NCI-H1105 (cell line): ENCODE results near the gene ANGPTL2.

Source experiments
- DNase-seq: peaks from one replicate; lab custom pipeline; 2025; lab: John Stamatoyannopoulos, UW

The ANGPTL2 gene

DNA sequence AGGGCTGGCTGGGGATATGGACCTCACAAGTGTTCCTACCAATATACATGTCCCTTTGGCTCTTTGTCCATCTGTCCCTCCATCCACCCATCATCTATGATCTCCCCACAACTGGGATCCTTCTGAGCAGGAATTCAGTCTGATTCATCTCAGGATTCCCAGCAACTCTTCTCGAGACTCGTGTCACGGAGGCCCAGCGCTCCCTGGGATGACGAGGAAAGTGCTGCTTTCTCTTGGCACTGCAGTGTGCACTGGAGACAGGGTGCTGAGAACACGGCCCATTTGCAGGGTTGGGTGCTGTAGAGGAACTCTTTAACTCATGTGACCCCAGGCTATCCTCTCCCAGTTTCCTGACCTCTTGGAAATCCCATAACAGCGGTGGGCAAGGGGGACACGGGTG, 72.9 kb downstream of the ANGPTL2 start:
- DNase-seq: no peak

DNA sequence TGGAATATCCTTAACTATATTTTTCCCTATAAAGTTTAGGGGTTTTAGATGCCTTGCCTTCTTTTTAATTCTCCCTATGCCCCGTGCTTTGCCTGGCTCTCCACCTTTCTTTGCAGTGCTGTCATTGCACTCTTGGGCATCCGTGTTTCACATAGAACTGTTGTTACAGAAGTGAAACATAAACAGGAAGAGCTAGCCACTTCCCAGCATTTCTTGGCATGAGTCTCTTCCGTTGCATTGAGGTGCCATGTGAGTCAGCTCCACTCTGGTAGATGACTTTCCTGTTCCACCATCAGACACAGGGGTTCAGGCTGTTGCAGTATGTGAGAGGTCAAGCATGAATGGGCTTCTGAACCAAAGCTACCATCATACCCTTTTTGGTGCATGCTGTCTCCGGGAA, 73.4 kb downstream of the ANGPTL2 start:
- DNase-seq: no peak

DNA sequence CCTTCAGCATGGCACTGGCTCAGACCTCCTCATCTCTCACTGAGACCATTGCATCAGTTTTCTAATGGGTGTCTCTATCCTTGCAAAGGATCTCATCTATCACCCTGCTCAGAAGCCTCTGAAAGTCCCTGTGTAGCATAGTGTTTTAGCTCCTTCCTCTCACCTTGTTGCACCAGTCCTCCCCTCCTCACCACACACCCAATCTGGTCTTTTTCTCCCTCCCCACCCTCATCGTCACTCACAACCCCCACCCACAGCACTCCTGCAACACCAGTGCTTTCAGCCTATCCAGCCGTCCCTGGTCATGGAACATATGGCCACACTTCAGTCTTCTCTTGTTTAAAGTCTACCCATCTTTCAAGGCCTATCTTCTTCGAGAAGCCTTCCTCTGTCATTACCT, 74.5 kb downstream of the ANGPTL2 start:
- DNase-seq: no peak

DNA sequence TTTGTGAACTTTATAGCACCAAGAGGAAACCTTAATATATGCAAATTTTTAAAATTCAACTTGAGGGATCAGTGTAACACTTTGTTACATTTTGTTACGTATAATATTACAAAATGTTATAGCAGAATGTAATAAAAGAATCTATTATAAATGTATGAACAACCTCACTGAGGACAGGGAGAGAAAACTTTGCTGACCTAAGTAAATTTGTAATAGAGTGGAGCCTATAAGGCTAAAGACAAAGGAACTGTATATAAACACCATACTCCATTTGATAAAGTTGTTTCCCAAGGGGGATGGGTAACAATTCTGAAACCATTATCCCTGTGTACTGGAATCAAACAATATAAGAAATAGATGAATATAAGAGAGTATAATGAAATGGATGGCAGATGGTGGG, 77.3 kb downstream of the ANGPTL2 start:
- no peak for DNase-seq

DNA sequence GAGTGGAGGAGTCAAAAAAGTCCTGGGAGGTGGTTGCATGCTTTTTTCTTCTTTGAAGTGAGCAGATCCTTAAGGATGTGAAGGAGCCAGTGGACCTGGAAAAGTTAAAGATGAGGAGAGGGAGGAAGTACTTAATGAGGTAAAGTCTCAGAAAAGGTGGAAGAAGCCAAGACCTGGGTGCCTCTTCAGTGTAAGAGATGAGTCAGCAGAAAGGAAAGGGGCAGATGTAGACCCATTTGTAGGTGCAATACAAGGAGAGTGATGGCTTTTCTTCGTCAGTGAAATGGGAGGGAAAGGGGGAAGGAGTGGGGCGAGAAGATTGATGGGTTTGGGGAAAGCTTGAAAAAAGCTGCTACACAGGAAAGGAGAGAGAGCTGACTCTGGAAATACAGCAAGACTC, 82.9 kb downstream of the ANGPTL2 start:
- DNase-seq: no peak

DNA sequence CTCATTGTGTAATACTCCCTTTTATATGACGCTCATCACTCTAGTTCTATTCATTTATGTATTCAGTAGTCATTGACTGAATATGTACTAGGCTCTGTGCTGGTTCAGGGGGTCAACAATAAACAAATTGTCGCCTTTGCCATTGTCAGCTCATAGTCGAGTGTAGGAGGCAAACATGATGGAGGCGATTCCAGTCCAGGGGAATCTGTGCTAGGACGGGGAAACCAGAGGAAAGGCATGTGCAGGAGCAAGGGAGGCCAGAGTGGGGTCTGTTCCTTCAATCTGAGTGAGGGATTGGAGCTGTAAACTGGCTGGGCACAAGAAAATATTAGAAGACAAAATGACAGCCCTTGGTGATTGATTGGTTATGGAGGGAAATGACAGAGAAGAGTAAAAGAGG, 83.9 kb downstream of the ANGPTL2 start:
- DNase-seq: no peak
